ENCODE data around the gene BMS1. TPM values are rescaled to one million over a fixed set of nuclear protein-coding genes. Genes with fewer than 3 reads are reported as not detected.

Gene BMS1
- total RNA-seq, 1 donor from 2014 or later, result 4.6 TPM

DNA sequence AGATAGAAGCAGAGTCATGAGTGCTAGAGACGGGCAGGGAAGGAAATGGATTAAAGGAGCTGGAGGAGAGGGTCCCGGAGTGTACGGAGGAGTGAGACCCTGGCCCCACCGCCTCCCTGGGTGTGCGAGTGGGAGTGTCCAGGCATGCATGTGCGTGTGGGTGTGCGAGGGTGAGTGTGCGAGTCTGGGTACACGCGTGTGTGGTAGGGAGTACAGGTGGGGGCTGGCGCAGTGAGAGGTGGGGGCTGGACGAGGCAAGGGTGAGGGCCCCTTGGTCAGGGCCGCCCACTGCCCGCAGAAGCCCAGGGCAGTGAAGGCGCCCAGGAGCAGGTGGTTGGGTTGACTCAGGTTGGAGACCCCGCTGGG is 97.6 kb downstream of the BMS1 start:
- ATAC-seq (no peak), DNase-seq (ENCODE audit: low spot score) (no peak)

DNA sequence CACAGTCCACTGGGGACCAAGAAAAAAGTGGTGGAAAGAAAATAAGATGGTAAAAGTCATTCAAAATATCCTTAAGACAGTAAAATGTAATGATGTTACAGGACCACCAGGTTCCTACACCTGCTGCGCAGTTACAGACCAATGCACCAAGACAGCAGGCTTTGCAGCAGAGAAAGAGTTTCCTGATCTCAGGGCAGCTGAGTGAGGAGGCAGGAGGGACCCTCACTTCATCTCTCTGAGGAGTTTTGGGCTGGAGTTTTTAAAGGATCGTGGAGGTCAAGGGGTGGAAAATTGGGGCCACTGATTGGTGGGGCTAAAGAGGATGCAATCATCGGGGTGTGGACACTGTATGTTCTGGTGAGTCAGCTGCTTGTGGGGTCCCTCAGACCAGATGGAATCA is 100.0 kb downstream of the BMS1 start:
- DNase-seq (ENCODE audit: low spot score) (no peak), ATAC-seq (no peak)

Other genes with a start within 250 kb of the BMS1 start
- 17.3 TPM for gene ZNF33B, start 144.2 kb upstream of the BMS1 start, total RNA-seq

Measured in left lobe of liver (tissue), 2 donors.